ENCODE data around the gene SETD3. TPM values are rescaled to one million over a fixed set of nuclear protein-coding genes. Genes with fewer than 3 reads are reported as not detected.

Gene SETD3
- total RNA-seq, 4 donors from 2014 or later, result 61.9 to 120 (median 68.8) TPM

GRCh38 chr14:99507860-99508640, 27.4 kb upstream of the SETD3 start:
- Histone ChIP-seq H3K27ac (no peak overlapping the region), H3K4me3 (no peak overlapping the region), H3K27me3 (no peaks in the 10 kb centered on the region), H3K36me3 (peaks cover 0 to 94% (median 0%) of the 10 kb centered on the region in 3 donors), H3K4me1 (no peaks in the 10 kb centered on the region), H3K9me3 (no peaks in the 10 kb centered on the region)
- TF ChIP-seq CTCF (IDR thresholded peaks at IDR 0.05), result no peak
- no peak for TF ChIP-seq POLR2A (IDR thresholded peaks at IDR 0.05)
- no peak for DNase-seq

GRCh38 chr14:99506276-99506675, 25.6 kb upstream of the SETD3 start:
- DNase-seq, result no peak
- H3K36me3 ChIP-seq, result peaks cover 0 to 98% (median 0%) of the 10 kb centered on the region in 3 donors
- no peak overlapping the region for H3K4me3 ChIP-seq
- H3K4me1 ChIP-seq, result no peaks in the 10 kb centered on the region
- no peak overlapping the region for H3K27ac ChIP-seq
- no peaks in the 10 kb centered on the region for H3K27me3 ChIP-seq
- no peaks in the 10 kb centered on the region for H3K9me3 ChIP-seq
- TF ChIP-seq CTCF (IDR thresholded peaks at IDR 0.05), result no peak
- no peak for TF ChIP-seq POLR2A (IDR thresholded peaks at IDR 0.05)

- DNase-seq, result no peak
- H3K4me1 ChIP-seq, result no peaks in the 10 kb centered on the region
- no peaks in the 10 kb centered on the region for H3K9me3 ChIP-seq
- H3K36me3 ChIP-seq, result peaks cover 0 to 100% (median 0%) of the 10 kb centered on the region in 3 donors
- H3K27ac ChIP-seq, result no peak overlapping the region
- H3K27me3 ChIP-seq, result no peaks in the 10 kb centered on the region
- no peak for TF ChIP-seq CTCF (IDR thresholded peaks at IDR 0.05)
- TF ChIP-seq POLR2A (IDR thresholded peaks at IDR 0.05), result no peak
- H3K4me3 ChIP-seq, result no peak overlapping the region
Measured at GRCh38 chr14:99505089-99505488, 24.4 kb upstream of the SETD3 start.

GRCh38 chr14:99503848-99504453, 23.3 kb upstream of the SETD3 start:
- Histone ChIP-seq H3K9me3 (no peaks in the 10 kb centered on the region), H3K36me3 (peaks cover 0 to 99% (median 0%) of the 10 kb centered on the region in 3 donors), H3K4me1 (no peaks in the 10 kb centered on the region), H3K4me3 (no peak overlapping the region), H3K27me3 (no peaks in the 10 kb centered on the region), H3K27ac (no peak overlapping the region)
- TF ChIP-seq CTCF (IDR thresholded peaks at IDR 0.05) (no peak), POLR2A (IDR thresholded peaks at IDR 0.05) (no peak)
- DNase-seq, result no peak

- TF ChIP-seq POLR2A (IDR thresholded peaks at IDR 0.05) (no peak), CTCF (IDR thresholded peaks at IDR 0.05) (no peak)
- Histone ChIP-seq H3K4me1 (no peaks in the 10 kb centered on the region), H3K9me3 (no peaks in the 10 kb centered on the region), H3K36me3 (peaks cover 0 to 94% (median 0%) of the 10 kb centered on the region in 3 donors), H3K27me3 (no peaks in the 10 kb centered on the region), H3K4me3 (no peak overlapping the region), H3K27ac (no peak overlapping the region)
- DNase-seq, result no peak
Measured at GRCh38 chr14:99502989-99503421, 22.3 kb upstream of the SETD3 start.
